ENCODE data around the gene MYO9A.
"Not testable (repeated sequence)": the region's sequence is repeated elsewhere in the genome, so short reads cannot be mapped to it uniquely, and the experiment has no call there.

MYO9A gene

GRCh38 chr15:72139667-72140066 lies 21.7 kb upstream of the MYO9A start:
- DNase-seq: no peak

GRCh38 chr15:72136170-72137051 lies 18.5 kb upstream of the MYO9A start:
- no peak for DNase-seq

GRCh38 chr15:72135719-72136118 lies 17.8 kb upstream of the MYO9A start:
- no peak for DNase-seq

- DNase-seq: no peak
Measured at GRCh38 chr15:72133211-72133610, 15.3 kb upstream of the MYO9A start.

- no peak for DNase-seq
Measured at GRCh38 chr15:72131922-72132321, 14.0 kb upstream of the MYO9A start.

GRCh38 chr15:72130272-72130671 lies 12.3 kb upstream of the MYO9A start:
- no peak for DNase-seq

GRCh38 chr15:72128359-72128758 lies 10.4 kb upstream of the MYO9A start:
- DNase-seq: no peak

- DNase-seq: no peak
Measured at GRCh38 chr15:72127724-72128322, 9.9 kb upstream of the MYO9A start.

GRCh38 chr15:72124218-72124617 lies 6.3 kb upstream of the MYO9A start:
- no peak for DNase-seq

GRCh38 chr15:72117486-72118016 lies 399 bp downstream of the MYO9A start:
- DNase-seq: peak; percentile 86

GRCh38 chr15:72116731-72117485 lies 1.0 kb downstream of the MYO9A start:
- DNase-seq: peak; percentile 5

- DNase-seq: no peak
Measured at GRCh38 chr15:72113347-72114031, 4.5 kb downstream of the MYO9A start.

- no peak for DNase-seq
Measured at GRCh38 chr15:72112805-72113204, 5.1 kb downstream of the MYO9A start.

GRCh38 chr15:72112116-72112515 lies 5.8 kb downstream of the MYO9A start:
- no peak for DNase-seq

GRCh38 chr15:72110355-72110754 lies 7.6 kb downstream of the MYO9A start:
- no peak for DNase-seq

GRCh38 chr15:72106068-72106467 lies 11.9 kb downstream of the MYO9A start:
- no peak for DNase-seq

- no peak for DNase-seq
Measured at GRCh38 chr15:72105111-72105510, 12.8 kb downstream of the MYO9A start.

- not testable (repeated sequence) for DNase-seq
Measured at GRCh38 chr15:72100551-72100950, 17.4 kb downstream of the MYO9A start.

GRCh38 chr15:72099155-72099554 lies 18.8 kb downstream of the MYO9A start:
- DNase-seq: no peak

GRCh38 chr15:72098040-72098439 lies 19.9 kb downstream of the MYO9A start:
- DNase-seq: no peak

- DNase-seq: no peak
Measured at GRCh38 chr15:72096796-72097195, 21.2 kb downstream of the MYO9A start.

GRCh38 chr15:72092691-72093090 lies 25.3 kb downstream of the MYO9A start:
- no peak for DNase-seq

GRCh38 chr15:72092006-72092405 lies 25.9 kb downstream of the MYO9A start:
- DNase-seq: no peak

All from stimulated activated naive CD4-positive, alpha-beta T cell treated with Interleukin-2 at 50 U/mL for 16 hours (primary cell).